ENCODE data around the gene MEI1. TPM values are rescaled to one million over a fixed set of nuclear protein-coding genes. Genes with fewer than 3 reads are reported as not detected.
A peak's percentile ranks its signal among the peaks of the same experiment; 100 is the strongest.
"Not testable (repeated sequence)": the region's sequence is repeated elsewhere in the genome, so short reads cannot be mapped to it uniquely, and the experiment has no call there.

Gene MEI1
- total and polyA plus RNA-seq, 8 donors = 1.6 to 15.2 (median 3.4) TPM; not detected in 2

- 37 to 54% (median 51%) methylated on average over 48 to 50 of the region's 50 CpGs for WGBS, 5 donors
- H3K27me3 ChIP-seq = no peaks in the 10 kb centered on the region
- intact Hi-C loops (cut with DNase I; ENCODE audit: low total_unique reads) = no loop called here
- DNase-seq = peak; percentile 90 to 96
- H3K27ac ChIP-seq = peak overlapping the region; percentile 80 to 91 (median 88)
- no peaks in the 10 kb centered on the region for H3K9me3 ChIP-seq
- peak overlapping the region; percentile 57 to 64 (median 60) for H3K4me3 ChIP-seq
- H3K36me3 ChIP-seq = peaks cover 23 to 38% (median 36%) of the 10 kb centered on the region in 4 donors
- H3K4me1 ChIP-seq = peaks cover 7 to 47% (median 22%) of the 10 kb centered on the region in 4 donors
- peak in 2 of 4 donors; percentile 12 to 68 for TF ChIP-seq POLR2A (IDR thresholded peaks at IDR 0.05)
- no peak for TF ChIP-seq CTCF (IDR thresholded peaks at IDR 0.05)
- TF ChIP-seq EP300 (IDR thresholded peaks at IDR 0.05) = no peak
- TF ChIP-seq POLR2AphosphoS5 (IDR thresholded peaks at IDR 0.05) = peak; percentile 93
These were observed 17.1 kb upstream of the MEI1 start for GRCh38 chr22:41682033-41682807.

- intact Hi-C loops (cut with DNase I; ENCODE audit: low total_unique reads) = no loop called here
- Histone ChIP-seq H3K4me1 (peaks cover 15 to 55% (median 31%) of the 10 kb centered on the region in 4 donors), H3K4me3 (peak overlapping the region; percentile 57 to 64 (median 60)), H3K27me3 (no peaks in the 10 kb centered on the region), H3K9me3 (no peaks in the 10 kb centered on the region), H3K36me3 (peaks cover 19 to 29% (median 28%) of the 10 kb centered on the region in 4 donors), H3K27ac (peak overlapping the region in 4 of 5 donors; percentile 84 to 91 (median 89))
- DNase-seq = no peak
- WGBS, 5 donors = 82 to 94% (median 92%) methylated on average over 9 of the region's 9 CpGs
- TF ChIP-seq EP300 (IDR thresholded peaks at IDR 0.05) = no peak
- TF ChIP-seq POLR2AphosphoS5 (IDR thresholded peaks at IDR 0.05) = no peak
- no peak for TF ChIP-seq CTCF (IDR thresholded peaks at IDR 0.05)
- TF ChIP-seq POLR2A (IDR thresholded peaks at IDR 0.05) = no peak
These were observed 16.3 kb upstream of the MEI1 start for GRCh38 chr22:41683052-41683451.

GRCh38 chr22:41683616-41684015 lies 15.7 kb upstream of the MEI1 start:
- Histone ChIP-seq H3K27ac (no peak overlapping the region), H3K27me3 (no peaks in the 10 kb centered on the region), H3K9me3 (no peaks in the 10 kb centered on the region), H3K4me1 (peaks cover 15 to 56% (median 31%) of the 10 kb centered on the region in 4 donors), H3K4me3 (no peak overlapping the region), H3K36me3 (peaks cover 13 to 24% (median 22%) of the 10 kb centered on the region in 4 donors)
- WGBS, 5 donors = 69 to 78% (median 69%) methylated on average over 3 of the region's 3 CpGs
- no peak for DNase-seq
- TF ChIP-seq EP300 (IDR thresholded peaks at IDR 0.05) = no peak
- no peak for TF ChIP-seq POLR2AphosphoS5 (IDR thresholded peaks at IDR 0.05)
- TF ChIP-seq CTCF (IDR thresholded peaks at IDR 0.05) = no peak
- no peak for TF ChIP-seq POLR2A (IDR thresholded peaks at IDR 0.05)
- intact Hi-C loops (cut with DNase I; ENCODE audit: low total_unique reads) = no loop called here

- no peak for TF ChIP-seq CTCF (IDR thresholded peaks at IDR 0.05)
- TF ChIP-seq POLR2A (IDR thresholded peaks at IDR 0.05) = no peak
- 79 to 92% (median 86%) methylated on average over 4 of the region's 4 CpGs for WGBS, 5 donors
- H3K27ac ChIP-seq = no peak overlapping the region
- no peaks in the 10 kb centered on the region for H3K27me3 ChIP-seq
- H3K36me3 ChIP-seq = peaks cover 8 to 18% (median 16%) of the 10 kb centered on the region in 4 donors
- no peak for DNase-seq
- intact Hi-C loops (cut with DNase I; ENCODE audit: low total_unique reads) = no loop called here
- H3K9me3 ChIP-seq = no peaks in the 10 kb centered on the region
- peaks cover 15 to 61% (median 35%) of the 10 kb centered on the region in 4 donors for H3K4me1 ChIP-seq
- no peak overlapping the region for H3K4me3 ChIP-seq
These were observed 15.1 kb upstream of the MEI1 start for GRCh38 chr22:41684194-41684593.

- Histone ChIP-seq H3K4me1 (peaks cover 15 to 54% (median 35%) of the 10 kb centered on the region in 4 donors), H3K4me3 (peak overlapping the region in 2 of 4 donors; percentile 58 to 74)
- WGBS, 5 donors = 74 to 90% (median 79%) methylated on average over 11 of the region's 11 CpGs
- intact Hi-C loops (cut with DNase I; ENCODE audit: low total_unique reads); H3K27ac ChIP-seq; H3K9me3 ChIP-seq; DNase-seq; H3K27me3 ChIP-seq; H3K36me3 ChIP-seq: not testable (repeated sequence)
These were observed 12.4 kb upstream of the MEI1 start for GRCh38 chr22:41686890-41687289.

Data from stomach (tissue), 9 donors.